ENCODE results near the gene MIX23. TPM values are rescaled to one million over a fixed set of nuclear protein-coding genes. Genes with fewer than 3 reads are reported as not detected.
A peak's percentile ranks its signal among the peaks of the same experiment; 100 is the strongest.

The MIX23 gene
- total RNA-seq, 1 experiment from 2014 or later: 39.6 TPM

GRCh38 chr3:122421101-122421500 is 38.1 kb upstream of the MIX23 start:
- Mint-ChIP-seq H3K36me3 (ENCODE audit: insufficient read depth, unreplicated experiment) (peaks cover 53% of the 10 kb centered on the region), H3K9me3 (ENCODE audit: low read depth, unreplicated experiment) (no peaks in the 10 kb centered on the region), H3K27ac (ENCODE audit: unreplicated experiment) (no peak overlapping the region), H3K4me3 (ENCODE audit: low read depth, unreplicated experiment) (no peak overlapping the region), H3K4me1 (ENCODE audit: low read depth, unreplicated experiment) (no peaks in the 10 kb centered on the region), H3K27me3 (ENCODE audit: unreplicated experiment) (no peaks in the 10 kb centered on the region)
- CTCF ChIA-PET: interaction anchor here (0.6 kb wide), 1 partner anchor 318 kb away, joined by 4 read pairs; no protein-coding TSS in a partner anchor
- intact Hi-C loops (cut with micrococcal nuclease; ENCODE audit: unreplicated experiment): no loop called here
- no TSS peak for BruUV-seq (replicated peaks)
- no peak for DNase-seq
- TF ChIP-seq, protein P1, sequence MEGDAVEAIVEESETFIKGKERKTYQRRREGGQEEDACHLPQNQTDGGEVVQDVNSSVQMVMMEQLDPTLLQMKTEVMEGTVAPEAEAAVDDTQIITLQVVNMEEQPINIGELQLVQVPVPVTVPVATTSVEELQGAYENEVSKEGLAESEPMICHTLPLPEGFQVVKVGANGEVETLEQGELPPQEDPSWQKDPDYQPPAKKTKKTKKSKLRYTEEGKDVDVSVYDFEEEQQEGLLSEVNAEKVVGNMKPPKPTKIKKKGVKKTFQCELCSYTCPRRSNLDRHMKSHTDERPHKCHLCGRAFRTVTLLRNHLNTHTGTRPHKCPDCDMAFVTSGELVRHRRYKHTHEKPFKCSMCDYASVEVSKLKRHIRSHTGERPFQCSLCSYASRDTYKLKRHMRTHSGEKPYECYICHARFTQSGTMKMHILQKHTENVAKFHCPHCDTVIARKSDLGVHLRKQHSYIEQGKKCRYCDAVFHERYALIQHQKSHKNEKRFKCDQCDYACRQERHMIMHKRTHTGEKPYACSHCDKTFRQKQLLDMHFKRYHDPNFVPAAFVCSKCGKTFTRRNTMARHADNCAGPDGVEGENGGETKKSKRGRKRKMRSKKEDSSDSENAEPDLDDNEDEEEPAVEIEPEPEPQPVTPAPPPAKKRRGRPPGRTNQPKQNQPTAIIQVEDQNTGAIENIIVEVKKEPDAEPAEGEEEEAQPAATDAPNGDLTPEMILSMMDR (IDR thresholded peaks at IDR 0.05; ENCODE audit: unreplicated experiment): no peak

DNA sequence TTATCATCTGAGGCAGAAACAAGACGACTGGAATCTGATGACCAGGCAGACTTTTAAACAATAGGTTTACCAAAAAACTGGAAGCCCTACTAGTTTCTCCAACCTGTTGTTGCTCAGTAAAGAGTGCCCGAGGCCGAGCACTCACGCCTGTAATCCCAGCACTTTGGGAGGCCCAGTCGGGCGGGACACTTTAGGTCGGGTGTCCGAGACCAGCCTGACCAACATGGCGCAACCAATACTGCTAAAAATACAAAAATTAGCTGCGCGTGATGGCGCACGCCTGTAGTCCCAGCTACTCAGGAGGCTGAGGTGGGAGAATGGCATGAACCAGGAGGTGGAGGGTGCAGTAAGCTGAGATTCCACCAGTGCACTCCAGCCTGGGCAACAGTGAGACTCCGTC is 33.9 kb upstream of the MIX23 start:
- H3K4me3 Mint-ChIP-seq (ENCODE audit: low read depth, unreplicated experiment): peak overlapping the region; percentile 94

DNA sequence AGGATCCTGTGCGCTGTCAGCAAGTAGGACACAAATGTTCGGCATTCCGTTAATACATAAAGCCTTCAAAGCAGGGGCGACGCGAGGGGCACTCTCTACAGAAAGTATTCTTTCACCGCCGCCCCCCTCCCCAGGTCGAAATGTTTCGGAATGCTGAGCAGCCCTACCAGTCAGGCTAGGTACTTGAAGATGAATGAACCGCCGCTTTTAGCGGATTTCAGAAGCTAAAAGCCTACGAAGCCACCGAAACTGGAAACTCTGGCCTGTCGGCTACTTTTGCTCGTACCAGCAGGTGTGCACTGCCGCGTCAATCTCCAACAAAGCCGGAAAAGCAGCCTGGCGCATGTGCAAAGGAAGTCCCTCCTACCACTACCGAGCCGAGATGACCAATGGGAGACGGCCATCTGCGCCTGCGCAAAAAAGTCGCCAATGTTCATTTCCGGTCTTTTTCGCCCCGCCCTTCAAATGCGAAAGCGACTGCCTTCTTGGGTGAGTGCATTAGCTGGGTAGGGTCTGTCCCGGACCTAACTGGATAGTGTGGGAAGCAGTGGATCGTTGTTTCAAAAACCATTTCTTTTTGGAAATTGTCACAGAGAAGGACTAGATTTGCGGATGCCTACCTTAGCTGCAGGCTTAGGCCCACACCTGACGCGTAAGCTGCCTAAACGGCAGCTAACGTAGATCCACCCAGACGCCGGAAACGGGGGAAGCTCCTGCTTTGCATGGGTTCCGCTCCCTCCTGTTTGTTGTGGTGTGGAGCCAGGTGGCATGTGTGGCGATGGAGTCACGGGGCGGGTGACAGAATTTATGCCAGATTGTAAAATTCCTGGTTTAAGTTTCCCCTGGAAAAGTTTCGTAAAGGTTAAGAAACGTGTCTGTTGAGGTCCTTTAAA is 33.0 kb upstream of the MIX23 start, which contains the start of gene WDR5B:
Gene WDR5B, minus strand, starts transcription at position 301 of the 893 bp plus-strand sequence. CDS start 534 bp downstream, outside the sequence.
- peak within 1 kb of the TSS; percentile 98 for H3K27ac Mint-ChIP-seq (ENCODE audit: unreplicated experiment)
- TF ChIP-seq, protein P1 (IDR thresholded peaks at IDR 0.05; ENCODE audit: unreplicated experiment): peak; percentile 12

More for the DNA sequence above, 33.9 kb upstream of the MIX23 start:
- TF ChIP-seq, protein P1 (IDR thresholded peaks at IDR 0.05; ENCODE audit: unreplicated experiment): no peak
- BruUV-seq (replicated peaks): no TSS peak
- CTCF ChIA-PET: interaction anchor here (0.5 kb wide), 1 partner anchor 21 kb away, joined by 3 read pairs; no protein-coding TSS in a partner anchor
- intact Hi-C loops (cut with micrococcal nuclease; ENCODE audit: unreplicated experiment): no loop called here
- Mint-ChIP-seq H3K27ac (ENCODE audit: unreplicated experiment) (peak overlapping the region; percentile 98), H3K27me3 (ENCODE audit: unreplicated experiment) (no peaks in the 10 kb centered on the region), H3K36me3 (ENCODE audit: insufficient read depth, unreplicated experiment) (peaks cover 54% of the 10 kb centered on the region), H3K9me3 (ENCODE audit: low read depth, unreplicated experiment) (no peaks in the 10 kb centered on the region), H3K4me1 (ENCODE audit: low read depth, unreplicated experiment) (peaks cover 20% of the 10 kb centered on the region)
- DNase-seq: peak; percentile 16

GRCh38 chr3:122415104-122415744 is 32.2 kb upstream of the MIX23 start:
- peaks cover 42% of the 10 kb centered on the region for H3K36me3 Mint-ChIP-seq (ENCODE audit: insufficient read depth, unreplicated experiment)
- H3K9me3 Mint-ChIP-seq (ENCODE audit: low read depth, unreplicated experiment): no peaks in the 10 kb centered on the region
- H3K27ac Mint-ChIP-seq (ENCODE audit: unreplicated experiment): peak overlapping the region; percentile 98
- TF ChIP-seq, protein P1 (IDR thresholded peaks at IDR 0.05; ENCODE audit: unreplicated experiment): no peak
- no peaks in the 10 kb centered on the region for H3K27me3 Mint-ChIP-seq (ENCODE audit: unreplicated experiment)
- CTCF ChIA-PET: interaction anchor here (0.7 to 1.9 kb wide), 3 partner anchors 22 to 107 kb away, joined by 3 to 11 read pairs (median 6); partner anchors contain the start of genes FAM162A and MIX23
- peak overlapping the region; percentile 94 for H3K4me3 Mint-ChIP-seq (ENCODE audit: low read depth, unreplicated experiment)
- peaks cover 20% of the 10 kb centered on the region for H3K4me1 Mint-ChIP-seq (ENCODE audit: low read depth, unreplicated experiment)
- TSS peak; percentile 69 for BruUV-seq (replicated peaks)
- DNase-seq: peak; percentile 44
- intact Hi-C loops (cut with micrococcal nuclease; ENCODE audit: unreplicated experiment): no loop called here

More for the DNA sequence above, 33.0 kb upstream of the MIX23 start, which contains the start of gene WDR5B:
- CTCF ChIA-PET: interaction anchor here (0.7 to 1.9 kb wide), 3 partner anchors 23 to 106 kb away, joined by 3 to 11 read pairs (median 6); partner anchors contain the start of genes FAM162A and MIX23
- Mint-ChIP-seq H3K4me3 (ENCODE audit: low read depth, unreplicated experiment) (peak within 1 kb of the TSS; percentile 94), H3K27me3 (ENCODE audit: unreplicated experiment) (no peaks in the 10 kb centered on the region), H3K4me1 (ENCODE audit: low read depth, unreplicated experiment) (peaks cover 20% of the 10 kb centered on the region), H3K36me3 (ENCODE audit: insufficient read depth, unreplicated experiment) (peaks cover 47% of the 10 kb centered on the region), H3K9me3 (ENCODE audit: low read depth, unreplicated experiment) (no peaks in the 10 kb centered on the region)
- BruUV-seq (replicated peaks): TSS peak; percentile 76
- intact Hi-C loops (cut with micrococcal nuclease; ENCODE audit: unreplicated experiment): no loop called here
- DNase-seq: peak; percentile 96

Data from Calu3 (cell line).